SU-DHL-6 (cell line): ENCODE data around the gene TSC22D4.

ENCODE experiments used
- CTCF ChIP-seq: fragments of 200-600 bp; sonication (generic); IDR thresholded peaks from one replicate; pipeline ENCODE4 v1.5.1; 2017; ENCODE audit warnings: antibody characterized with exemption, mild to moderate bottlenecking, low read length, moderate library complexity; ENCODE audit not compliant: insufficient read depth, poor library complexity, severe bottlenecking
- EZH2phosphoT487 ChIP-seq: fragments of 200-600 bp; sonication (generic), shearing (Covaris generic); conservative IDR thresholded peaks from 2 replicates; pipeline ENCODE4 v1.6.1; 2018; ENCODE audit warnings: mild to moderate bottlenecking, antibody characterized with exemption, low read length, moderate library complexity, mixed read lengths

- TF ChIP-seq CTCF = no peak
- no peak for TF ChIP-seq EZH2phosphoT487
Measured at GRCh38 chr7:100446040-100446439, 33.0 kb downstream of the TSC22D4 start.
